ENCODE results near the gene SLC23A3.

The SLC23A3 gene

DNA sequence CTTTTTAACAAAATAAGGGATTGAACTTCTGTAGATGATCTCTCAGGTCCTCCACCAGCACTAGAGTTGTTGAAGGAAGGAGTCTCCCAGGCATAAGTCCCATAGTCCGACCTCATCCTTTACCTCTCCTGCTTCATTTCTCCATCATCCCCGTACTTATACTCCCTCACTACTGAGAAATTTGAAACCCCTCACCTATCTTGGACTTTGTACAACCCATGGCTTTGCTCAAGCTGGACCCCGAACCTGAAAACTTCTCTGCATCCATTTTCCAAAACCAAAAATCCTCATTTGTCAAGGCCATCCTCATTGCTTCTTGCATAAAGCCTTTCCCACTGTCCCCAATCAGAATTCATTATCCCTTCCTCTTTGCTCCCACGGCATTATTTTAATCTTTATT is 8.7 kb downstream of the SLC23A3 start:
- no peak for TF ChIP-seq POLR2AphosphoS5 (IDR thresholded peaks at IDR 0.05; ENCODE audit: low read depth, low read length)
- no peak for TF ChIP-seq SIN3A (IDR thresholded peaks at IDR 0.05; ENCODE audit: borderline replicate concordance, insufficient read depth, low read length)
- TF ChIP-seq, protein P1, sequence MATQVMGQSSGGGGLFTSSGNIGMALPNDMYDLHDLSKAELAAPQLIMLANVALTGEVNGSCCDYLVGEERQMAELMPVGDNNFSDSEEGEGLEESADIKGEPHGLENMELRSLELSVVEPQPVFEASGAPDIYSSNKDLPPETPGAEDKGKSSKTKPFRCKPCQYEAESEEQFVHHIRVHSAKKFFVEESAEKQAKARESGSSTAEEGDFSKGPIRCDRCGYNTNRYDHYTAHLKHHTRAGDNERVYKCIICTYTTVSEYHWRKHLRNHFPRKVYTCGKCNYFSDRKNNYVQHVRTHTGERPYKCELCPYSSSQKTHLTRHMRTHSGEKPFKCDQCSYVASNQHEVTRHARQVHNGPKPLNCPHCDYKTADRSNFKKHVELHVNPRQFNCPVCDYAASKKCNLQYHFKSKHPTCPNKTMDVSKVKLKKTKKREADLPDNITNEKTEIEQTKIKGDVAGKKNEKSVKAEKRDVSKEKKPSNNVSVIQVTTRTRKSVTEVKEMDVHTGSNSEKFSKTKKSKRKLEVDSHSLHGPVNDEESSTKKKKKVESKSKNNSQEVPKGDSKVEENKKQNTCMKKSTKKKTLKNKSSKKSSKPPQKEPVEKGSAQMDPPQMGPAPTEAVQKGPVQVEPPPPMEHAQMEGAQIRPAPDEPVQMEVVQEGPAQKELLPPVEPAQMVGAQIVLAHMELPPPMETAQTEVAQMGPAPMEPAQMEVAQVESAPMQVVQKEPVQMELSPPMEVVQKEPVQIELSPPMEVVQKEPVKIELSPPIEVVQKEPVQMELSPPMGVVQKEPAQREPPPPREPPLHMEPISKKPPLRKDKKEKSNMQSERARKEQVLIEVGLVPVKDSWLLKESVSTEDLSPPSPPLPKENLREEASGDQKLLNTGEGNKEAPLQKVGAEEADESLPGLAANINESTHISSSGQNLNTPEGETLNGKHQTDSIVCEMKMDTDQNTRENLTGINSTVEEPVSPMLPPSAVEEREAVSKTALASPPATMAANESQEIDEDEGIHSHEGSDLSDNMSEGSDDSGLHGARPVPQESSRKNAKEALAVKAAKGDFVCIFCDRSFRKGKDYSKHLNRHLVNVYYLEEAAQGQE (IDR thresholded peaks at IDR 0.05; ENCODE audit: insufficient read depth in 1 of 2, low read depth in 2 of 2, low read length in 2 of 2) = no peak
- no peak for TF ChIP-seq FOXP2 (optimal IDR thresholded peaks at IDR 0.05; ENCODE audit: borderline replicate concordance, extremely low read depth, extremely low read length, insufficient read depth)
- TF ChIP-seq TAF1 (IDR thresholded peaks at IDR 0.05; ENCODE audit: borderline replicate concordance, insufficient read depth, low read length) = no peak

DNA sequence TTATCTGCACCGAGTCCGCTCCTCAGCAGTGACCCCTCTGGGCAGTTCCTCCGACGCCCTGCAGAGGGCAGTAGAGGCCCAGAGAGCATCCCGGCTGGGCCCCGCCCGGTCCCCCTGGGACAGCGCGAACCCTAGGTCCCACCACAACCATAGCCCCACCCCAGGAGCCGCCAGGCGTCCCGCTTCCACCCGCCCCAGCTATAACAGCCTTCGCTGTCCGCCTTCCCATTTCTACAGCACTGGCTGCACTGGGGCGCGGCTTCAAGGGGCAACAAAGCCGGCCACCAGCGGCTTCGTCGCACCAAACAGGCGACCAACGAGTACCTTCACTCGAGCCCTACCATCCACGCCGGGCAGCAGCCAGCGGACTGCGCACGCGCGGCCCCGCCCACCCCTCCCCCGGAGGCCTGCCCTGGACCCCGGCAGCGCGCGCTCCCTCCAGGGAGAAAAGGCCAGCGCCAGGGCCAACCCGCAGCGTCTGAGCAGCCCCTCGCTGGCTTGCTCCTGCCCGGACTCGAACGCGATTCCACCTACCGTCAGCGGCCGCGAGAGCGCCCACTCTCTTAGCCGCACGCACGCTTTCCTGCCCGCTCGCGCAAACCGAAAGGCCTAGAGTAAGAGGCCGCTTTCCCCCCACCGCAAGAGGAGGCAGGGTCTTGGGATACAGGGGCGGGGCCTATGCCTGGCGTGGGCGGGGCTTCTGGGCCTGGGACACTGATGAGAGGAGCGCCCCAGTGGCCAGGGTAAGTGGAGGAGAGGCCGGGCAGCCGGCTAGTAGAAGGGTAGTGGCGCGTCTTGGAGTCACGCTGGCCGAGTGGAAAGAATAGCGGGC is 9.4 kb downstream of the SLC23A3 start, which contains the start of gene NHEJ1:
TSS of gene NHEJ1 (minus strand) at position 630 of the 832 bp plus-strand sequence. CDS start 2,453 bp downstream, outside the sequence.
- no peak for TF ChIP-seq FOXP2 (optimal IDR thresholded peaks at IDR 0.05; ENCODE audit: borderline replicate concordance, extremely low read depth, extremely low read length, insufficient read depth)
- TF ChIP-seq TAF1 (IDR thresholded peaks at IDR 0.05; ENCODE audit: borderline replicate concordance, insufficient read depth, low read length) = no peak
- peak; percentile 81 for TF ChIP-seq POLR2AphosphoS5 (IDR thresholded peaks at IDR 0.05; ENCODE audit: low read depth, low read length)
- peak; percentile 67; the same call in 1 of the 2 replicates for TF ChIP-seq SIN3A (IDR thresholded peaks at IDR 0.05; ENCODE audit: borderline replicate concordance, insufficient read depth, low read length)
- TF ChIP-seq, protein P1 (IDR thresholded peaks at IDR 0.05; ENCODE audit: insufficient read depth in 1 of 2, low read depth in 2 of 2, low read length in 2 of 2) = 0 out of 4 replicates have a peak, but pooled peaks of 1 of the 2 experiments have one; percentile 12

DNA sequence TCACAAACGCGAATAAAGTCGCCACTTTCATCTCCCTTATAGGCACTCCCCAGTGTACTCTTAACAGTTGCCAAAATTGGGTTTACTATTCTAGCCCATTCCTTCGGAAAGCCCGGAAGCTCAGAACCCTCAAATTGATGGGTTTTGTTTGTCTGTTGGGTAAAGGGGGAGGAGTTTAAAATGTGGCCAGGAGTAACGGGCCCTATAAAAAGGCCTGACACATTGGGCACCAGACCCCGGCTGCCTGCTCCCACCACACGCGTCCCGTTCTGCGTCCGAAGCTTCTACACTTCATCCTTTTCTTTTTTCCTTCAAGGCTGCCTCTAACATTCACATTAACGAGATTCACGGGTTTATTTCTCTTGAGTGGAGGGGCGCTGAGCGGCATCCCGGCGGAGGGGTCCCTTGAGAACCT is 10.1 kb downstream of the SLC23A3 start:
- TF ChIP-seq SIN3A (IDR thresholded peaks at IDR 0.05; ENCODE audit: borderline replicate concordance, insufficient read depth, low read length) = no peak
- TF ChIP-seq POLR2AphosphoS5 (IDR thresholded peaks at IDR 0.05; ENCODE audit: low read depth, low read length) = no peak; the same call in 1 of the 2 replicates
- TF ChIP-seq FOXP2 (optimal IDR thresholded peaks at IDR 0.05; ENCODE audit: borderline replicate concordance, extremely low read depth, extremely low read length, insufficient read depth) = no peak
- TF ChIP-seq TAF1 (IDR thresholded peaks at IDR 0.05; ENCODE audit: borderline replicate concordance, insufficient read depth, low read length) = no peak
- TF ChIP-seq, protein P1 (IDR thresholded peaks at IDR 0.05; ENCODE audit: insufficient read depth in 1 of 2, low read depth in 2 of 2, low read length in 2 of 2) = no peak

DNA sequence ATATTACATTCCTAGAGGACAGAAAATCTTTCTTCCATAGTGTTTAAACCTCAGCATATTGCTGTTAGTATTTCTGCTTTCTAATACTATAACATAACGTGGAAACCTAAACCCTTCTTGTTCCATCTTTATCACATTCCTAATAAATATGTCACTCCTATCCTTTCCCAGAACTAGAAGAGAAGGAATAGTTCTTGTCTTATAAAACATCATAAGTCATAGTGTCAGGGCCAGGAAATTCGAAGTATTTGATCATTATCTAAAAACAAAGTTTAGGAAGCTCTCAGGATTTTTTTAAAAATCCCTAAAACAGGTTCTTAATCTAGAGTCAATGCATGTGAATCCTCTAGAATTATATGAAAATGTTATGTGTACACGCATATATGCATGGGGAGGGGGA is 11.2 kb downstream of the SLC23A3 start:
- TF ChIP-seq POLR2AphosphoS5 (IDR thresholded peaks at IDR 0.05; ENCODE audit: low read depth, low read length) (no peak), FOXP2 (optimal IDR thresholded peaks at IDR 0.05; ENCODE audit: borderline replicate concordance, extremely low read depth, extremely low read length, insufficient read depth) (no peak), TAF1 (IDR thresholded peaks at IDR 0.05; ENCODE audit: borderline replicate concordance, insufficient read depth, low read length) (no peak), SIN3A (IDR thresholded peaks at IDR 0.05; ENCODE audit: borderline replicate concordance, insufficient read depth, low read length) (no peak)
- TF ChIP-seq, protein P1 (IDR thresholded peaks at IDR 0.05; ENCODE audit: insufficient read depth in 1 of 2, low read depth in 2 of 2, low read length in 2 of 2) = no peak

Data from PFSK-1 (cell line).